Activated T-cell treated with anti-CD3 and anti-CD28 coated beads for 4 hours (primary cell): Measurements from ENCODE around the gene SERPINA4.

Source experiments
- DNase-seq: peaks from one replicate; pipeline ENCODE4 v3.0.0-alpha.2; 2020

The SERPINA4 gene

DNA sequence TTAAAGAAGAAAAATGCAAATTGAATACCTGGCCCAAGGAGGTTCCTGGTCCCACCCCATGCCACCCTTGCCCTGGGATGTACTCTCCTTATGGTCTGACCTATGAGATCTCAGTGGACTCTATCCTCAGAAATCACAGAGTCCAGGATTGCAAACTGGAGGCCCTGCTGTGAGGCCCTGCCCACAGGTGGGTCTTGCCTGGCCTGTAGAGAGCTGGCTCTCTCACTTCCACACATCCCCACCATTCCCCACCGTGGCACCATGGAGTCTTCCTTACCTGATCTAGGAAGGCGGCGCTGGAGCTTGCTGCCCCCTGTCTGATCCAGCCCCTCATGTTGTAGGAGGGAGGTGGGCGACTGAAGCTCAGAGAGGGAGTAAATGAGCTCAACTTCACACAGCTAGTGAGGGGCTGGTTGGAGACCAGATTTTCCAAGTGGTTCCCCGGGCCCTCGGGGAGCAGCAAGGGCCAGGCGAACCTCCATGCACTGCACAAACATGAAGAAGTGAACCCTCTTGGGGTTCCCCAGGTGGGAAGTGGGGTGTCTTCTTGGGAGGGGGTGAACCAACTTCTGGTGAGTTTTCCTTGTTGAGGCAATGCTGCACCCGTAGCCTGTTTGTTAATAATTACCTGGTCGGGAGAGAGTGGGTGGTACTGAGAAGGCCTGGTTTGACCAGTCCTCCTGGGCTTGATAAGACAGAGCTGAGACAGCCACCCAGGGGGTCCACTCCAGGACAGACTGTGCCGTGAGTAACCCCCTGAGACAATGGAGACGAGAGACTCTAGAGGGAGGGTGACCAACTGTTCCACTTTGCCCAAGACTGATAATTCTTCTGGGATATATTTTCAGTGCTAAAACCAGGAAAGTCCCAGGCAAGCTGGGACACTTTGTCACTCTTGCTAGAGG, at the start of gene SERPINA4:
TSS of gene SERPINA4 (plus strand) at position 692 of the 905 bp plus-strand sequence. CDS start 2,041 bp downstream, outside the sequence.
- no peak for DNase-seq

DNA sequence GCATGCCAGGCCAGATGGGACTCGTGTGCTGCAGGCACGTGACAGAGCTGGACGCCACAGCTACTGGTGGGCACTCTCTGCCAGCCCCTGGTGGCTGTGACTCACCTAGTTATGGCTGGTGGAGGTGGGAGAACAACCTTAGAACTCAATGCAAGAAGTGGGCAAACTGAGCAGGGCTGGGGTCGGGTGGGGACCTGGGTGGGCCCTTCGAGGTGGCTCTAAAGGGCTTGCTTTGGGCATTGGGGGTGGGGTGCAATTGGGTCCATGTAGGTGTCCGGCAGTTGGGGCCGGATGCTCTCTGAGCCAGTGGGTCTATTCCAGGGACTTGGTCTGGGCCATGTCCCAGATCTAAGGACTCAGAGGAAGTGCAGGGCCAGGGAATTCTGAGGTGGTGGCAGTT, 46.9 kb upstream of the SERPINA4 start:
- DNase-seq = no peak

GRCh38 chr14:94515426-94515825, 45.8 kb upstream of the SERPINA4 start:
- DNase-seq = no peak

GRCh38 chr14:94515856-94516255, 45.4 kb upstream of the SERPINA4 start:
- DNase-seq = no peak

GRCh38 chr14:94517248-94517640, 44.0 kb upstream of the SERPINA4 start:
- no peak for DNase-seq

DNA sequence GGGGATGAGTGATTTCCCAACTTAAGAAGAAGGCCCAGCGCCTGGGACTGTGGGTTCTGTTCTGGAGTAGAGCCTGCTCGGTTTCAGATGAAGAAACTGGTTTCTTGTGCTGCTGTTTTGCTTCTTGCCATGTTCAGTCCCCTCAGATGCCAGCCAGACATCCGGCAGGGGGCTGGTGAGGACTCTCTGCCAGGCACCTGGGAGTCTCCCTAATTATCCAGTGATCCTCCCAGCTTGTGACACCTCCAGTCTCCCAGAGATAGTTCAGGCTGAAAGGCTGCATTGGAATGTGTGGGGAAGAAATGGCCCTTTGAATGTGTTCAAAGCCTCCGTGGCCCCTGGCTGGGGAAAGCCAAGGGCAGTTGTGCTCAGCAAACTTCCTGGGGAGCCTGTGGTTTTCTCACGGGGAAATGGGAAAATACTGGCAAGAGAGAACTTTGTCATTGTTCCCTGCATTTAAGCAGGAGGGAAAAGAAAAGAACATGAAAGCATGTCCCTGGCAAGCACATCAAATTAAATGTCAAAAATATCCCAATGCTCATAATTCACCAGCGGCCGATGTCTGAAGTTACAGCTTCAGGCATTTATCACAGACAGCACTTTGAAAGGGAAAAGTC, 43.5 kb upstream of the SERPINA4 start:
- no peak for DNase-seq

DNA sequence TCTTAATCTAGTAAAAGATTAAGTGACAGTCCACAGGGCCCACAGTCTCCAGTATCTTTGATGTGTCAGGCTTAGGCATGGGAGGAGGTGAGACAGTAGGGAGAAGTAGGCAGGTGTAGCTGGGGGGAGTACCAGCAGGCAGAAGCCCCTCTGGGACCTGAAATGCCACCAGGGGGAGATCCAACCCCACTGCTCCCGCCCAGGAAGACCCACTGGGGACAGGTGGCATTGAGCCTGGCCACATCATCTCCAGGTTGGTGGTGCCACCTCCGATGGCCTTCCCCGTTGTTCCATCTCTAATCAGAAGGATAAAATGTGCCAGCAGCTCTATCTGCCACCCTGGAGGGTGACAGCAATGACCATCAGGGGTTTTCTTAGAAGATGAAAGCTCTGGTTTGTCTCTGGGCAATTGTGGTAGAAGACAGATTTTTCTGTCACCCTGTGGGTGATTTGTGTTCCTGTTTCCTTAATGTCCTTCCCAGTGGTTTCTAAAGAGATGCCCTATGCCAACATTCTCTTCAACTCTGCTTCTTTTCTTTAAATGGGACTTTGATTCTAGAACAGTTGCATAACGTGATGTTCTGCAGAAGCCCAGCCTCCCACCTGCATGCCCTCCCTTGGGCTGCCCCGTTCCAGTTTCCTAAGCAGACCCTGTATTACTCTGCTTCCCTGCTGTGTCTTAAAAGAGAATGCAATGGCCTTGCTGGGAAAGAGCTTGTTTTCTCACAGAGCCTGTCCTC, 39.7 kb upstream of the SERPINA4 start:
- no peak for DNase-seq

DNA sequence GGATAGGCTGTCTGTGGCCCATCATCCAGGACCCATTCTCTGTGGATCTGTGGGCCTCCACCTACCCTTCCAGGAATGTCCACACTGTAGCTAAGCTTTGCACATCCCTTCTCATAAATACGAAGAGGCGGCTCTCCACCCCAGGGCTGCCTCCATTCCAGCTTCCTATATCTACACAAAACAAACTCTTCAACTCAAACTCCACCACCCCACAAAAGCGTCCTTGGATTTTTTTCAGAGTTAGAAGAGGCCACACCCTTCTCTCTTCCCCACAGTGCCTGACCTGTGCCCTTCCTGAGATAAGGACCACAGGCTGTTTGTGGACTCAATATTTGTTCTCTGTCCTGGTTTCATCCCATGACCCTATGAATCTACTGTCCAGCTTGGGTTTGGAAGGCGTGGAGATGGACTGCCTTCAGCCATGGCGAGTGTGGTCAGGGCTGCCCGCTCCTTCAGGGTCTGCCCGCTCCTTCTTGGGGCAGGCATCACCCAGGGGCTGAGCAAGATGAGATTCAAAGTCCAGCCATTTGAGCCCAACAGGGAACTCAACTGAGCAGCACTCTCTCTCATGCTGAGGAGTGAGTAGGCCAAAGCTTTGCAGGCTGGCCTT, 39.0 kb upstream of the SERPINA4 start:
- DNase-seq = no peak

DNA sequence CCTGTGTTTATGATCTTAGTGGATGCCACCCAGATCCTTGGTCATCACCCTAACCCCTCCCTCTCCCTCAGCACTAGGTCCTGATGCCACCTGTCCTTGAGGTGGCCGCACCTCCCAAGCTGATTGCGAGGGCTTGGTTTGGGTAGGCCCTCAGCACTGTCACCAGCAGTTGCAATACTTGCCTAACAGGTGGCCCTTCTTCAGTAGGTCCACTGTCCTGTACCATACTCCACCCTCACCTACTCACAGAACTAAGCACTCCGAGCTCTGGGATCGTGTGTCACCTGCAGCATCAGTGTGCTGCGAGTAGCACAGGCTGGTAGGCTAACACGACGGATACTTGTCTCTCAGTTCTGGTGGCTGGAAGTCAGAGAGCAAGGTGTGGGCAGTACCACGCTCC, 38.0 kb upstream of the SERPINA4 start:
- DNase-seq = no peak

DNA sequence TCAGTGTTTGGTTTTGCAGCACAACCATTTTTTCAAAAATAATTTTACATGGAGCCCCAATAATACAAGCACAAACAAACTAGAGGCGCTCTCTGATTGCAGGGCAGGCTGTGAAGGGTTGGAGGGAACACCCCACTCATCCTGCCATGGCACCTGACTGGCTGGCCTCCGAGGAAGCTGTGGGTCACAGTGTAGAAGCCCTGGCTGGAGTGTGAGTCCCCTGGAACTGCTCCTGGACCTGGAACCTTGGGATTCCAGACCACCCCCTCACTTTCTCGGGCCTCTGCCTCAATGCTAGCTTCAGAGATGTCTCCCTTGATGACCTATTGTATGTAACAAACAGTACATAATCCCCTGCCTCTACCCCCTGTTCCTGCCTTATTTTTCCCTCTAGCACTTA, 37.1 kb upstream of the SERPINA4 start:
- DNase-seq = no peak

DNA sequence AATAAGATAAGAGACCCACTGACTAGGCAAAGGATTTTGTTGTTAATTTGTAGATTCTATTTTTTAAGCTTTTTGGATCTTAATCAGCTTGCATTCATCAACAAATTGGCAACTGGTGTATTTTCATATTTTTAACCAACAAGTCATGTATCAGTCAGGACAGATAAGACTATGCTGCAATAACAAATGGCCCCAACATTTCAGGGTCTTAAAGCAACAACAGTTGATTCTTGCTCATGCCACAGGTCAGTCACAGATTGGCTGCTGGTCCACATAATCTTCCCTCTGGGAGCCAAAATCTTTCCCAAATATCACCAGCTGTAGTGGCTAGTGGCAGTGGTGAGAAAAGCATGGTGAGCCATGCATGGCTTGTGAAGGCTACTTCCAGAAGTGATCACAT, 30.1 kb upstream of the SERPINA4 start:
- no peak for DNase-seq

DNA sequence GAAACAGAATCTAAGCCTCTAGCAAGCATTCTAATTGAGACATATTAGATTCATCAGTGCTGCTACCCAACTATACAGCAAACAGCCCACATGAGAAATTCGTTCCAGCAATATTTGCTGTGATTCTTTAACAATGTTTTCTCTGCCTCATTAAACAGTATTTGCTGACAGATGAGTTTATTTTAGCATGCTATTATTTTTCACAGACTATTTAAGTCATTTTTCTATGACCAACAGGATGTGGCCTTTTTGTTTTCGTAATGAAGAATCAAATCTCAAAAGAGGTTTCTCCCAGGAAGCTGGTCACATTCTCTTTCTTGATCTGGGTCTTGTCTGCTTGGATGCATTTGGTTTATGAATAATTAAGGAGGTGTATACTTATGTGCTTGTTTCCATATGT, 28.8 kb upstream of the SERPINA4 start:
- DNase-seq = no peak

GRCh38 chr14:94535506-94535905, 25.7 kb upstream of the SERPINA4 start:
- no peak for DNase-seq

DNA sequence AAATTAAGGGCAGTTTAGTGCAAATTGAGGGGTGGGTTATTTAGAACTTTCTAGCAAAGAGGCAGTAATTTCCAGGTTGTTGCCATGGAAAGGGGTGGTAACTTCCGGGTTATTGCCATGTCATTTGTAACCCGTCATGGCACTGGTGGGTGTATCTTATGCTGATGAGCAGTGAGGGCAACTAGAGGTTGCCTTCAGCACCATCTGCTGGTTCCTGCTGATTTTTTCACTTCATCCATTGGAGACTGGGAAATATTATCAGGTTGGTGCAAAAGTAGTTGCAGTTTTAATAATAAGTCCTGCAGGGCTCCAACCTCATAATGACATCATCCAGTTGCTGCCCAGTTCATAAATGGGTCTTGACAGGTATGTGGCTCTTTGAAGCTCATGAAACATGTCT, 24.4 kb upstream of the SERPINA4 start:
- no peak for DNase-seq

- DNase-seq = no peak
Measured at GRCh38 chr14:94538070-94538740, 23.0 kb upstream of the SERPINA4 start.

DNA sequence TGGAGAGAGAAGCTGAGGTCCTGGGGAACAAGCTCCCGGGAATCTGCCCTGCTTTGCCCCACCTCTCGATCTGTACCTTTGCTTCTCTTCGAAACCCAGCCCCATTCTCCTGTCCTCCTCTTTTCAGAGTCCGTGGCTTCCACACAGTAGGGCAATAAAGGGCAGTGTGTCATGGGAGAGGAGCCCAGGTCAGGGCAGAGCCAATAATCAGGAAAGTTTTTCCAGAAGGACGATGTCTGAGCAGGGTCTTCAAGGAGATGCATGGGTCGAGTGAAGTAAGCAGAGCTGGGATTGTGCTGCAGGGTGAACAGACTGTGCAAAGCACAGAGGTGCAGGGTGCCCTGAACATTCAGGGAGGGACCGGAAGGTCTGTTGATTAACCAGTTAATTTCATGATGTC, 22.1 kb upstream of the SERPINA4 start:
- DNase-seq = no peak

DNA sequence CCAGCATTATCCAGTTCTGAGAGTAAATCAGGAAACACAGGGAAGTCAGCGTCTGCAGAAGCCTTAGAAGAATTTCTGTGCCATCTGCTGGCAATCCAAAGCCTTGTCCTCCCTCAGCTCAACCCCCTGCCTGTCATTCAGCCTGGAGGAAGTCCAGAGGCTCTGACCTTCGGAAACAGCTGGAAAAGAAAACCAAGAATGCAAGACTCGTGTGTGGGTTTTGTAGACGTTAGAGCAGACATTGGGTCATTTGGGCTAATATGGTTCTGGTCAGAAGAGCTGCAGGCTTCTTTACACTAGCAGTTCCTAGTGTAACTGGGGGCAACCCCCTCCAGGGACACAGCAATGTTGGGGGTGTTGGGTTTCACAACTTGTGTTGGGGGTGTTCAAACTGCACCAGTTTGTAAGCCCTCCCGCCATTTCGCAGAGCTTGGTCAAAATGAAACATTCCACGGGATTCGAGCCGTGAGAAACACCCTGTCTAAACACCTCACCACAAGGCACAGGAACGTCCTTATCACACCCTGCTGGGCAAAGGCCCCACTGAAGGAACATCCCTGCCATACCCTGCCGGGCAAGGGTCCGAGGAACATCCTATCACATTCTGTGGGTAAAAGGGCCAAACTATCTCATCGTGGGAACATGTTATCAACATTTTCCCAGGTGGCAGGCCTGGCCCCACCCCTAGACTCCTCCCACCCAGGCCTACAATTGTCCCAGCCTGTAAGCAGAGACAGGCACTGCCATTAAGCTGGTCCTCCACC, 21.0 kb upstream of the SERPINA4 start:
- DNase-seq = no peak

- no peak for DNase-seq
Measured at GRCh38 chr14:94541234-94541975, 19.8 kb upstream of the SERPINA4 start.

- DNase-seq = no peak
Measured at GRCh38 chr14:94542111-94542810, 19.0 kb upstream of the SERPINA4 start.

- no peak for DNase-seq
Measured at GRCh38 chr14:94542811-94543440, 18.3 kb upstream of the SERPINA4 start.
